Non-pigmented ciliary epithelial cell (primary cell): ENCODE results near the gene PPP1R9A.

Experiments used
- DNase-seq: peaks from one replicate; pipeline ENCODE4 v3.0.0-alpha.2; 2010; ENCODE audit warnings: low read depth

Gene PPP1R9A

GRCh38 chr7:95097851-95098250 is 190.5 kb downstream of the PPP1R9A start:
- DNase-seq, result no peak

DNA sequence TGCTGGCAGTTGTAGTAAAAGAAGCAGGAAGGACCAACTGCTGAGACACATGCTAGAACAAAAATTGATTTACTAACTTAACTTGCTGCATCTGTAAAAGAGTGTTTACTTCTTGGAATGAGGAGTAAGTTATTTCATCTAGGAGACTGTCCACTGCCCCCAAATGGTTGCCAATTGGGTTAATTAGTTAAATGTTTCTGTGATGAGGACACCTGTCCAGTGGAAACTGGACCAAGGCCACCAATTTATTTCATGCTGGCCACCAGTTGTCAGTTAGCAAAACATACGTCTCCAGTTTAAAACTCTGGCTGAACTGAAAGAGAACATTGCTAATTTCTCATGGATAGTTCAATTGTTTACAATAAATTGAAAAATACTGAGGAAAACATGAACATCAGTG is 191.7 kb downstream of the PPP1R9A start:
- DNase-seq, result no peak

GRCh38 chr7:95101422-95101821 is 194.0 kb downstream of the PPP1R9A start:
- DNase-seq, result no peak

DNA sequence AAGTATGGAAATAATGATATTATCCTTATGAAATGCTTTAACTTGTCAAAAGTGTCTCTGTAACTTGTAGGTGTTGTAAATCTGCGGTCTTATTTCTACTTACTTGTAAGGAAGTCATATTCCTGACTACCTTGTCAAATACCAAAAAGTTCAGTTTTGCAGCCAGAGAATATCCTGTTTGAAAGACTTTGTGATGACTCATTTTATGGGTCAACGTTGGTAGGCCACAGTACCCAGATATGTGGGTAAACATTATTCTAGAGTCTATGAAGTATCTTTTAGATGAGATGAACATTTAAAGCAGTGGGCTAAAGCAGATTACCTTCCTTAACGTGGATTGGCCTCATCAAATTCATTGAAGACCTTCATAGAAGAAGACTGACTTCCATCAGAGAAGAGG is 195.3 kb downstream of the PPP1R9A start:
- no peak for DNase-seq

DNA sequence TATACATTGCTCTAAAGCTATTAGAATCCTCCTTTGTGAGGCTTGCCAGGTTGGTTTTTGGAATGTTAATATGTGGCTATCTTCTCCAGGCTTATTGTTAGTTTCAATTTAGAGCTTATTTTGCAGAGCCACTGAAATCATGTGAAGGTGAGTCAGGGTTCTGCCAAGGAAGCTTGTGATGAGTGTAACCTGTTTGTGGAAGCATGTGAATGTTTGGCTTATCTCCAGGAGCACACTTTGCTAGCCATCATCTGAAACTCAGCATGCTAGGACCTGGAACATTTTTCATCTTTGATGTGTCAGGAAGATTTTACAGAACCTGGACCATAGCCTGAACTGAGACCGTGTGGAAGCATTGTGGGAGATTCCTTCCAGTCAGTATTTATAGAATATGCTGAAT is 197.3 kb downstream of the PPP1R9A start:
- DNase-seq, result no peak

DNA sequence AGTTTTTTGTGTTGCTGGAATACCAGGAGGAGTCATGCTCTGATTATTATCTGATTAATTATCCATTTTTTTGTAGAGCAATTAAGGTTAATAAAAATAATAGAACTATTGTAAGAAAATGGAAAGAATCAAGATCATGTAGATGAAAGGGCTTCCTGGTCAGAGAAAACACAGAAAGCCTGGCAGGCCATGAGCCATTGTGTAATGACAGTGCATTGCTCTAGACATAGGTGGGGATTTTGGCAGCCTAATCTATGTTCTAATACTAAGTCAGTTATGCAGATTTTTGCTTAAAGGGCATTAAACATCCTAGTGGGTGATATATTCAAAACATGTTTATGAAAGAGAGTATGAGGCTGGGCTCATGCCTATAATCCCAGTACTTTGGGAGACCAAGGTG is 198.2 kb downstream of the PPP1R9A start:
- no peak for DNase-seq

DNA sequence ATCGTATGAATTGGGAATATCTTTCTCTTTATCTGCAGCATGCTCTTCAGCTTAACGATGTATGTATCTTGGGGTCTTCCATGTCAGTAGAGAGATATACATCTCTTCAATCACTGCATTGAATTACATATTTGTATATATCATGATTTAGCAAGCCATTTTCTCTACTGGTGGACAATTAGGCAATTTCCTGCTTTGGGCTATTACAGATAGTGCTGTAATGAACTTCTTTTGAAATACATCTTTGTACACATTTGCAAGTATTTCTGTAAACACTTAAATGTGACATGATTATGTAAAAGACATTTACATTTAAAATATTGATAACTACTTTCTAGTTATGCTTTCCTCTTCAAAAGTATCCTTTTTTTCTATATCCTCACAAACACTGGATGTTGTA is 199.0 kb downstream of the PPP1R9A start:
- no peak for DNase-seq

DNA sequence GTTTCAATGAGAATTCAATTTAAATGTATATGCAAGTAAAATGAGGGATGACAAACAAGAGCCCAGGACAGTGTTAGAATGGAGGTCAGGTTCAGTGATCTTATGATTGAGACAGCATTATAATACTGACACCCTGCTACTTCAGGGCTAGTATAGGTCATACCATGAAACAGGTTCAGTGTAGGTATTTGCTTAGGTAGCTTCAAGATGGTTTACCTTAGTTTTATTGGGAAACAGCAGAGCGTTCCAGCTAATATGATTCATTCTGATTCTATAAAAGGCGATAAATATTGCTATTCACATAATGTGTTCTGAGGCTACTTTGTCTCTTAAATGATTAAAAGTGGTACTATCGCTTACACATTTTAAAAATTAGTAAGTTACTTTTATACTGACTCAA is 203.3 kb downstream of the PPP1R9A start:
- DNase-seq, result no peak

GRCh38 chr7:95113590-95113989 is 206.2 kb downstream of the PPP1R9A start:
- no peak for DNase-seq

GRCh38 chr7:95126053-95126709 is 218.8 kb downstream of the PPP1R9A start:
- DNase-seq, result no peak

GRCh38 chr7:95132500-95132899 is 225.1 kb downstream of the PPP1R9A start:
- DNase-seq, result no peak

DNA sequence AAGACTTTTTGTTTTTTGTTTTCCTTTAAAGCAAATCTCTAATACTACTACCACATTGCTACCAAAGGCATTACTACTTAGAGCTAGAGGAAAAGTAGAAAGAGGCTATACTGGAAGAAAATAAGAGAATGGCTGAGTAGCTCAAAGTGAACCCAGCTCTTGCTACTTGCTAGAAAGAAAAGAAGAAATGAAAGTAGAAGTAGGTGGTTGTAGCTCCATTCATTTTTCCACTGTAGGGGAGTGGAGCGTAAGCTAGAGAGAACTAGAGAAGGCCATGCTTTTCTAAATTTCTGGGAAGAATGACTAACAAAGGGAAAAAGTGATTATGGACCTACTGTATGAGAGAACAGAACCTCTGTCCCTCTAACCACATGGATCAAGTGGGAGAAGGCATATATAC is 232.5 kb downstream of the PPP1R9A start:
- no peak for DNase-seq

DNA sequence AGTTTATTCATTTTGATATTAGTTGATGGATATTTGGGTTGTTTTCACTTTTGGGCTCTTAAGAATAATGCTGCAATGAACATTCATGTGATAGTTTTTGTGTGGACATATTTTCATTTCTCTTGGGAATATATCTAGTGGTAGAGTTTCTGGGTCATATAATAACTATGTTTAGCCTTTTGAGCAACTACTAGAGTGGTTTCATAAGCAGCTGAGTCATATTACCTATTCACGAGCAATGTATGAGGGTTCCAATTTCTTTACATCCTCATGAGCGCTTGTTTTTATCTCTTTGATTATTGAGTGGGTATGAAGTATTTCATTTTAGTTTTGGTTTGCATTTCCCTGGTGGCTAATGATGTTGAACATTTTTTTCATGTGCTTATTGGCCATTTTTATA is 234.4 kb downstream of the PPP1R9A start:
- DNase-seq, result no peak

DNA sequence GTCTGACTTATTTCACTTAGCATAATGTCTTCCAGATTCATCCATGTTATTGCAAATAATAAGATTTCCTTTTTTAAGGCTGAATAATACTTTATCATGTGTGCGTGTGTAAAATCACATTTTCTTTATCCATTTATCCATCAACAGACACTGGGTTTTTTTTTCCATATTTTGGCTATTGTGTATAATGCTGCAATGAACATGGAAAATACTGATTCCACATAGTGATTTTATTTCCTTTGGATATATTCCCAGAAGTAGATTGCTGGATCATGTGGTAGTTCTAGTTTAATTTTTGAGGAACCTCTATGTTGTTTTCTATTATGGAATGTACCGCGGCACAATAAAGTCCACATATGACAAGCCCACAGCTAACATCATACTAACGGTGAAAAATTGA is 236.9 kb downstream of the PPP1R9A start:
- no peak for DNase-seq

DNA sequence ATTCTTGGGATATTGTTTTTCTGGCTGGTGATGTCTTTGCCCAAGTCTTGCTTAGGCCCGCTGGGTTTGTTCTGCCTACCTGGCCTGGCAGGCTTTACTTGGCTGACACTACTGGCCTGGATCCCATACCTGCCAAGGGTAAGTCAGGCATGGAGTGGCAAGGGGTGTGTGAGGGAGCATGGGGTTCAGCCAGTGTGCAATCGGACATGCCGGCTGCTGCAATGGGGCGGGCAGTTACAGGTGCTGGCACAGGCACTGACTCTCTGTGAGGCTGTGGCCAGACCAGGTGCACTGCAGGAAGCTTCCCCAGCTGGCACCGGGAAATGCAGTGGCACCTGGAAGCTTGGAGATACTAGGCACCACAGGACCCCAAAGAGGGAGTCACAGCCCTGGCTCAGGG is 248.6 kb downstream of the PPP1R9A start:
- DNase-seq, result no peak

GRCh38 chr7:95157381-95157780 is 250.0 kb downstream of the PPP1R9A start:
- DNase-seq, result no peak

GRCh38 chr7:95169678-95170077 is 262.3 kb downstream of the PPP1R9A start:
- no peak for DNase-seq

DNA sequence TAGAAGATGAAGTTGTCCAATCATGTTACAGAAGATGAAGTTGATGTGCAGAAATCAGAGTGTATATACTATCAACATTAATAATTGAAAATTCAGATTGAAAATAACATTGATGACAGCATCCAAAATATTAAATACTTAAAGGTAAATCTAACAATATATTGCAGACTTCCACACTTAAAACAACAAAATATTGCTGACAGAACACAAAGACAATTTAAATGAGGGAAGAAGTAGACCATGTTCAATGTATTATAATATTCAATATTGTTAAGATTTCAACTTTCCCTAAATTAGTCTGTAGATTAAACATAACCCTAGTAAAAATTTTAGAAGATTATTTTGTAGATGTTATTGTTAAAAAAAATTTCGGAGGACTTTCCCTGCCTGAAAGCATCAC is 265.0 kb downstream of the PPP1R9A start:
- DNase-seq, result no peak

GRCh38 chr7:95190515-95190914 is 283.1 kb downstream of the PPP1R9A start:
- DNase-seq, result no peak

GRCh38 chr7:95191795-95192194 is 284.4 kb downstream of the PPP1R9A start:
- no peak for DNase-seq

GRCh38 chr7:95198863-95199262 is 291.5 kb downstream of the PPP1R9A start:
- DNase-seq, result no peak

DNA sequence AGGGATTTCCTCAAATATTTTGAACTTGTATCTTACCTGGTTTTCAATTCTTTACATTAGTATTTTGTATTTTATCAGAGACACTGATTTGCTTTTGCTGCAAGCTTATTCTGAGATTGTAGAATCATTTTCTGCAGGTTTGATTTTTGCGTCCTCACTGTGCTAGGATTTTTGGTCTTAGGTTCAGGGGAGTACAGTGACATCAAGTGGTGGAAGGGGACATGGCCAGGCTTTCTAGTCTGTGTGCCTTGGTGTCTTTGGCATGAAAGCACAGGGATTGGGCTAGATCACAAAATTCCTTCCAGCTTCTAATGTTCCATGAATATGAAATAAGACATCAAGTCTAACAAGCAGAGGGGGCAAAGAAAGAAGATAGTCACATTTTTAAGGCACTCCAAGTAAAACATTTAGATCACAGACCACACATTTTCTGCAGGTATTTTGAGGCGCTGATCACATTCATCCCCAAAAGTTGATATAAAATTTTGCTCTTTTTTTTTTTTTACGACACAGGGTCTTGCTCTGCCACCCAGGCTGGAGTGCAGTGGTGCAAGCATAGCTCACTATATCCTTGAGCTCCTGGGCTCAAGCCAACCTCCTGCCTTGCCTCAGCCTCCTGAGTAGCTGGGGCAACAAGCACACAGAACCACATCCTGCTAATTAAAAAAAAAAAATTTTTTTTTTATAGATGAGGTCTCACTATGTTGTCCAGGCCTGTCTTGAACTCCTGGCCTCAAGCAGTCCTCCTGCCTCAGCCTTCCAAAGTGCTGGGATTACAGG is 292.6 kb downstream of the PPP1R9A start:
- DNase-seq, result peak; percentile 22

DNA sequence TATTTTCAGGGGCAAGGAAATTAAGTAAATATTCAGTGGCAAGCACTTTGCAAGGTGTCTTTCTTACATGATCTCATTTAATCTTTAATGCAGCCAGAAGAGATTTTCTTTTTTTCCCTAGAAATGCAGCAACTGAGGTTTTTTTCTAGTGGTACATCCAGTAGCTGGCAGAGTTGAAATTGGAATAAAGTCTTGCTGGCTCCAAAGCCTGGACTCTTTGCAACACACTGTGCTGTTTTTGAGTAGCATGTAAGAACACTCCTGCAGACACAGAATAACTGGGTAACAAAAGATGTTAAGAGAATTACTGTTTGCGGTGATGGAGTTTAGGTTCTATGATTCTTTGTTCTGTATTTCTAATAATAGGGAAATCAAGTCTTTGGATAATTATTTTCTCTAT is 293.3 kb downstream of the PPP1R9A start:
- no peak for DNase-seq

GRCh38 chr7:95201727-95202126 is 294.3 kb downstream of the PPP1R9A start:
- no peak for DNase-seq
